ENCODE data around the gene UTP3. TPM values are rescaled to one million over a fixed set of nuclear protein-coding genes. Genes with fewer than 3 reads are reported as not detected.

UTP3 gene
- total and polyA plus RNA-seq, 4 donors = 6.5 to 12.8 (median 10.9) TPM

DNA sequence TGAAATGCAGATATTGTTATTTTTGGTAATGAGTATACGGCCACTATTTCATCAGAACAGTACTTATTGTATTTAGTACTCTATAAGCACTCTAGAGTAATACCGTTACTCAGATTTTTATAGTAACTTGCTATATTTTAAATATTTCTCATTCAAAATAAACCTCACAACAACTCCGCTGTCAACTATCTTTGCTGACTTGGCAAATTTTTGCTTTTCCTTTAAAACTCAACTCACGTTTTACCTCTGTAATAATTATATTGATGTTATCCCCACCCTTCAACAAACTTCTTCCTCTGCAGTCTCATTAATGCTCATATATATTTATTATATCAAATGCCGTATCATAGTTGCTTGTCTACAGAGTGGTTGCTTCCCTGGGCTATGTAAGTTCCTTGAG, 31.0 kb upstream of the UTP3 start:
- H3K4me1 ChIP-seq (ENCODE audit: control insufficient read depth in 4 of 4, insufficient read depth in 4 of 4, low read length in 3 of 4) = no peaks in the 10 kb centered on the region
- H3K4me3 ChIP-seq (ENCODE audit: low read depth in 1 of 3, low read length in 3 of 3) = no peak overlapping the region
- TF ChIP-seq, protein P1, sequence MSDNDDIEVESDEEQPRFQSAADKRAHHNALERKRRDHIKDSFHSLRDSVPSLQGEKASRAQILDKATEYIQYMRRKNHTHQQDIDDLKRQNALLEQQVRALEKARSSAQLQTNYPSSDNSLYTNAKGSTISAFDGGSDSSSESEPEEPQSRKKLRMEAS (IDR thresholded peaks at IDR 0.05) = no peak
- TF ChIP-seq JUND (IDR thresholded peaks at IDR 0.05) = no peak
- TF ChIP-seq HNF4G (IDR thresholded peaks at IDR 0.05) = no peak
- no peak for TF ChIP-seq GABPA (IDR thresholded peaks at IDR 0.05 in 1 of 2, conservative IDR thresholded peaks at IDR 0.05 in 1 of 2)
- TF ChIP-seq, protein P2, sequence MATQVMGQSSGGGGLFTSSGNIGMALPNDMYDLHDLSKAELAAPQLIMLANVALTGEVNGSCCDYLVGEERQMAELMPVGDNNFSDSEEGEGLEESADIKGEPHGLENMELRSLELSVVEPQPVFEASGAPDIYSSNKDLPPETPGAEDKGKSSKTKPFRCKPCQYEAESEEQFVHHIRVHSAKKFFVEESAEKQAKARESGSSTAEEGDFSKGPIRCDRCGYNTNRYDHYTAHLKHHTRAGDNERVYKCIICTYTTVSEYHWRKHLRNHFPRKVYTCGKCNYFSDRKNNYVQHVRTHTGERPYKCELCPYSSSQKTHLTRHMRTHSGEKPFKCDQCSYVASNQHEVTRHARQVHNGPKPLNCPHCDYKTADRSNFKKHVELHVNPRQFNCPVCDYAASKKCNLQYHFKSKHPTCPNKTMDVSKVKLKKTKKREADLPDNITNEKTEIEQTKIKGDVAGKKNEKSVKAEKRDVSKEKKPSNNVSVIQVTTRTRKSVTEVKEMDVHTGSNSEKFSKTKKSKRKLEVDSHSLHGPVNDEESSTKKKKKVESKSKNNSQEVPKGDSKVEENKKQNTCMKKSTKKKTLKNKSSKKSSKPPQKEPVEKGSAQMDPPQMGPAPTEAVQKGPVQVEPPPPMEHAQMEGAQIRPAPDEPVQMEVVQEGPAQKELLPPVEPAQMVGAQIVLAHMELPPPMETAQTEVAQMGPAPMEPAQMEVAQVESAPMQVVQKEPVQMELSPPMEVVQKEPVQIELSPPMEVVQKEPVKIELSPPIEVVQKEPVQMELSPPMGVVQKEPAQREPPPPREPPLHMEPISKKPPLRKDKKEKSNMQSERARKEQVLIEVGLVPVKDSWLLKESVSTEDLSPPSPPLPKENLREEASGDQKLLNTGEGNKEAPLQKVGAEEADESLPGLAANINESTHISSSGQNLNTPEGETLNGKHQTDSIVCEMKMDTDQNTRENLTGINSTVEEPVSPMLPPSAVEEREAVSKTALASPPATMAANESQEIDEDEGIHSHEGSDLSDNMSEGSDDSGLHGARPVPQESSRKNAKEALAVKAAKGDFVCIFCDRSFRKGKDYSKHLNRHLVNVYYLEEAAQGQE (IDR thresholded peaks at IDR 0.05) = no peak
- no peak for TF ChIP-seq RXRA (IDR thresholded peaks at IDR 0.05)
- no peak for TF ChIP-seq FOXA2 (IDR thresholded peaks at IDR 0.05)
- no peak for TF ChIP-seq RAD21 (IDR thresholded peaks at IDR 0.05)
- TF ChIP-seq SP1 (IDR thresholded peaks at IDR 0.05) = no peak
- no peak for TF ChIP-seq FOXA1 (IDR thresholded peaks at IDR 0.05)
- TF ChIP-seq NR2F2 (IDR thresholded peaks at IDR 0.05) = no peak
- no peak for TF ChIP-seq HNF4A (conservative IDR thresholded peaks at IDR 0.05)
- TF ChIP-seq, protein P3, sequence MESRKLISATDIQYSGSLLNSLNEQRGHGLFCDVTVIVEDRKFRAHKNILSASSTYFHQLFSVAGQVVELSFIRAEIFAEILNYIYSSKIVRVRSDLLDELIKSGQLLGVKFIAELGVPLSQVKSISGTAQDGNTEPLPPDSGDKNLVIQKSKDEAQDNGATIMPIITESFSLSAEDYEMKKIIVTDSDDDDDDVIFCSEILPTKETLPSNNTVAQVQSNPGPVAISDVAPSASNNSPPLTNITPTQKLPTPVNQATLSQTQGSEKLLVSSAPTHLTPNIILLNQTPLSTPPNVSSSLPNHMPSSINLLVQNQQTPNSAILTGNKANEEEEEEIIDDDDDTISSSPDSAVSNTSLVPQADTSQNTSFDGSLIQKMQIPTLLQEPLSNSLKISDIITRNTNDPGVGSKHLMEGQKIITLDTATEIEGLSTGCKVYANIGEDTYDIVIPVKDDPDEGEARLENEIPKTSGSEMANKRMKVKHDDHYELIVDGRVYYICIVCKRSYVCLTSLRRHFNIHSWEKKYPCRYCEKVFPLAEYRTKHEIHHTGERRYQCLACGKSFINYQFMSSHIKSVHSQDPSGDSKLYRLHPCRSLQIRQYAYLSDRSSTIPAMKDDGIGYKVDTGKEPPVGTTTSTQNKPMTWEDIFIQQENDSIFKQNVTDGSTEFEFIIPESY (IDR thresholded peaks at IDR 0.05) = no peak
- H3K9ac ChIP-seq (ENCODE audit: low read depth in 1 of 2, low read length in 2 of 2) = no peak overlapping the region
- no peak for DNase-seq (ENCODE audit: low spot score)
- H3K9me3 ChIP-seq (ENCODE audit: control insufficient read depth in 4 of 4, low read length in 3 of 4) = no peaks in the 10 kb centered on the region
- H3K27me3 ChIP-seq (ENCODE audit: control insufficient read depth in 4 of 4, insufficient read depth in 4 of 4, low read length in 3 of 4) = no peaks in the 10 kb centered on the region
- no peak overlapping the region for H3K27ac ChIP-seq (ENCODE audit: low read depth in 1 of 2, low read length in 2 of 2)
- H3K36me3 ChIP-seq (ENCODE audit: control insufficient read depth in 4 of 4, insufficient read depth in 3 of 4, low read depth in 1 of 4, low read length in 3 of 4) = no peaks in the 10 kb centered on the region
- WGBS = 83% methylated on average over 5 of the region's 5 CpGs

DNA sequence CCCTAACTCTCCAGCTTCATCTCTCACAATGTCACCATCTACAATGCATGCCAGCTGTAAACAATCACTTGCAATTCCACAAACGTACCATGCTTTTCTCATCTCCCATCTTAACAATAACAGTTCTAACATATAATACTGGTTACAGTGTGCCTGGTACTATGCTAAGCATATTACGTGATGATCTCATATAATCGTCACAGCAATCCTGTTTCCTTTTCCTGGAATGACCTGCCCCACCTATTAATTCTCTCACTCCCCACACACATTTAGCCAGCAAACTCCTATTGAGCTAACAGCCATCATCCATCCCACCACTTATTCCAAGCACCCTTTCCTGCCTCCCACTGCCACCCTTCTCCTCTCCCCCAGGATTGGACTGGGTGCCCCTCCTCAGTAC, 29.9 kb upstream of the UTP3 start:
- Histone ChIP-seq H3K36me3 (ENCODE audit: control insufficient read depth in 4 of 4, insufficient read depth in 3 of 4, low read depth in 1 of 4, low read length in 3 of 4) (no peaks in the 10 kb centered on the region), H3K4me3 (ENCODE audit: low read depth in 1 of 3, low read length in 3 of 3) (no peak overlapping the region), H3K27ac (ENCODE audit: low read depth in 1 of 2, low read length in 2 of 2) (no peak overlapping the region), H3K4me1 (ENCODE audit: control insufficient read depth in 4 of 4, insufficient read depth in 4 of 4, low read length in 3 of 4) (no peaks in the 10 kb centered on the region), H3K9me3 (ENCODE audit: control insufficient read depth in 4 of 4, low read length in 3 of 4) (no peaks in the 10 kb centered on the region), H3K9ac (ENCODE audit: low read depth in 1 of 2, low read length in 2 of 2) (no peak overlapping the region), H3K27me3 (ENCODE audit: control insufficient read depth in 4 of 4, insufficient read depth in 4 of 4, low read length in 3 of 4) (no peaks in the 10 kb centered on the region)
- 65% methylated on average over 3 of the region's 3 CpGs for WGBS
- TF ChIP-seq HNF4A (conservative IDR thresholded peaks at IDR 0.05) (no peak), NR2F2 (IDR thresholded peaks at IDR 0.05) (no peak), JUND (IDR thresholded peaks at IDR 0.05) (no peak), SP1 (IDR thresholded peaks at IDR 0.05) (no peak), FOXA1 (IDR thresholded peaks at IDR 0.05) (no peak), GABPA (IDR thresholded peaks at IDR 0.05 in 1 of 2, conservative IDR thresholded peaks at IDR 0.05 in 1 of 2) (no peak), HNF4G (IDR thresholded peaks at IDR 0.05) (no peak), FOXA2 (IDR thresholded peaks at IDR 0.05) (no peak), TAF1 (conservative IDR thresholded peaks at IDR 0.05) (no peak), YY1 (IDR thresholded peaks at IDR 0.05) (no peak)
- TF ChIP-seq, protein P2 (IDR thresholded peaks at IDR 0.05) = no peak
- TF ChIP-seq, protein P4, sequence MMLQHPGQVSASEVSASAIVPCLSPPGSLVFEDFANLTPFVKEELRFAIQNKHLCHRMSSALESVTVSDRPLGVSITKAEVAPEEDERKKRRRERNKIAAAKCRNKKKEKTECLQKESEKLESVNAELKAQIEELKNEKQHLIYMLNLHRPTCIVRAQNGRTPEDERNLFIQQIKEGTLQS (IDR thresholded peaks at IDR 0.05) = no peak
- TF ChIP-seq, protein P5, sequence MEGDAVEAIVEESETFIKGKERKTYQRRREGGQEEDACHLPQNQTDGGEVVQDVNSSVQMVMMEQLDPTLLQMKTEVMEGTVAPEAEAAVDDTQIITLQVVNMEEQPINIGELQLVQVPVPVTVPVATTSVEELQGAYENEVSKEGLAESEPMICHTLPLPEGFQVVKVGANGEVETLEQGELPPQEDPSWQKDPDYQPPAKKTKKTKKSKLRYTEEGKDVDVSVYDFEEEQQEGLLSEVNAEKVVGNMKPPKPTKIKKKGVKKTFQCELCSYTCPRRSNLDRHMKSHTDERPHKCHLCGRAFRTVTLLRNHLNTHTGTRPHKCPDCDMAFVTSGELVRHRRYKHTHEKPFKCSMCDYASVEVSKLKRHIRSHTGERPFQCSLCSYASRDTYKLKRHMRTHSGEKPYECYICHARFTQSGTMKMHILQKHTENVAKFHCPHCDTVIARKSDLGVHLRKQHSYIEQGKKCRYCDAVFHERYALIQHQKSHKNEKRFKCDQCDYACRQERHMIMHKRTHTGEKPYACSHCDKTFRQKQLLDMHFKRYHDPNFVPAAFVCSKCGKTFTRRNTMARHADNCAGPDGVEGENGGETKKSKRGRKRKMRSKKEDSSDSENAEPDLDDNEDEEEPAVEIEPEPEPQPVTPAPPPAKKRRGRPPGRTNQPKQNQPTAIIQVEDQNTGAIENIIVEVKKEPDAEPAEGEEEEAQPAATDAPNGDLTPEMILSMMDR (IDR thresholded peaks at IDR 0.05; ENCODE audit: low read depth, low read length, missing input control) = no peak
- TF ChIP-seq, protein P1 (IDR thresholded peaks at IDR 0.05) = no peak
- no peak for DNase-seq (ENCODE audit: low spot score)
